ENCODE measurements around the gene CAMTA2. TPM values are rescaled to one million over a fixed set of nuclear protein-coding genes. Genes with fewer than 3 reads are reported as not detected.

Gene CAMTA2
- total and polyA plus RNA-seq, 2 experiments from 2014 or later: 4.4 to 8.7 TPM

- TF ChIP-seq POLR2AphosphoS5 (IDR thresholded peaks at IDR 0.05; ENCODE audit: low read depth): peak; percentile 36; the same call in 1 of the 2 replicates
- no peak for TF ChIP-seq STAT1 (IDR thresholded peaks at IDR 0.05; ENCODE audit: unreplicated experiment)
- peak overlapping the region; percentile 92 for H3K4me3 Mint-ChIP-seq
- H3K4me2 ChIP-seq: peak overlapping the region; percentile 99
- peaks cover 32% of the 10 kb centered on the region for H3K27me3 Mint-ChIP-seq (ENCODE audit: insufficient read depth, low read depth, poor library complexity)
- peaks cover 44% of the 10 kb centered on the region for H3K79me2 ChIP-seq (replicated peaks; ENCODE audit: insufficient read depth)
- H3K4me1 Mint-ChIP-seq: peaks cover 38% of the 10 kb centered on the region
- ATAC-seq: peak; percentile 67
- peaks cover 12% of the 10 kb centered on the region for H3K36me3 ChIP-seq (ENCODE audit: insufficient read depth)
- H3K9me2 ChIP-seq (ENCODE audit: insufficient read depth): no peaks in the 10 kb centered on the region
- peaks cover 86% of the 10 kb centered on the region for H3K36me3 Mint-ChIP-seq (ENCODE audit: low read depth)
- peak overlapping the region; percentile 100 for H3K27ac Mint-ChIP-seq
- peaks cover 32% of the 10 kb centered on the region for H3K4me1 ChIP-seq (ENCODE audit: insufficient read depth)
- H3F3A ChIP-seq (replicated peaks; ENCODE audit: low read depth): peaks cover 49% of the 10 kb centered on the region
- peaks cover 24% of the 10 kb centered on the region for H4K20me1 ChIP-seq (replicated peaks; ENCODE audit: insufficient read depth)
- H3K27me3 ChIP-seq (ENCODE audit: insufficient read depth): no peaks in the 10 kb centered on the region
- H3K4me3 ChIP-seq: peak overlapping the region; percentile 78
- H2AFZ ChIP-seq: no peak overlapping the region
- DNase-seq (ENCODE audit: low spot score): peak; percentile 96
- no peaks in the 10 kb centered on the region for H3K9me3 Mint-ChIP-seq
- H3K27ac ChIP-seq (ENCODE audit: low read depth): peak overlapping the region; percentile 80
These were observed 46.7 kb downstream of the CAMTA2 start for GRCh38 chr17:4940555-4941318.

- H3K27me3 ChIP-seq (ENCODE audit: insufficient read depth): no peaks in the 10 kb centered on the region
- Mint-ChIP-seq H3K27ac (peak within 1 kb of the TSS; percentile 100), H3K9me3 (no peaks in the 10 kb centered on the region), H3K4me1 (peaks cover 30% of the 10 kb centered on the region), H3K36me3 (ENCODE audit: low read depth) (peaks cover 79% of the 10 kb centered on the region), H3K27me3 (ENCODE audit: insufficient read depth, low read depth, poor library complexity) (peaks cover 24% of the 10 kb centered on the region), H3K4me3 (peak within 1 kb of the TSS; percentile 92)
- H3K79me2 ChIP-seq (replicated peaks; ENCODE audit: insufficient read depth): peaks cover 36% of the 10 kb centered on the region
- peak; percentile 100 for DNase-seq (ENCODE audit: low spot score)
- peak within 1 kb of the TSS; percentile 78 for H3K4me3 ChIP-seq
- 0 out of 2 replicates have a peak within 1 kb of the TSS, but pooled peaks have one; percentile 26 for H2AFZ ChIP-seq
- peak within 1 kb of the TSS; percentile 84 for H3K27ac ChIP-seq (ENCODE audit: low read depth)
- no peaks in the 10 kb centered on the region for H3K9me2 ChIP-seq (ENCODE audit: insufficient read depth)
- peaks cover 5% of the 10 kb centered on the region for H3K36me3 ChIP-seq (ENCODE audit: insufficient read depth)
- ATAC-seq: peak; percentile 74
- H3K4me2 ChIP-seq: peak within 1 kb of the TSS; percentile 100
- H3F3A ChIP-seq (replicated peaks; ENCODE audit: low read depth): peaks cover 42% of the 10 kb centered on the region
- H4K20me1 ChIP-seq (replicated peaks; ENCODE audit: insufficient read depth): peaks cover 19% of the 10 kb centered on the region; the same call in 1 of the 2 replicates
- H3K4me1 ChIP-seq (ENCODE audit: insufficient read depth): peaks cover 25% of the 10 kb centered on the region
- peak; percentile 18; the same call in 1 of the 2 replicates for TF ChIP-seq CREB1 (CRISPR knock-in tag; IDR thresholded peaks at IDR 0.05; ENCODE audit: low read depth)
- TF ChIP-seq ZNF114 (CRISPR knock-in tag; IDR thresholded peaks at IDR 0.05): no peak
- TF ChIP-seq ETS1 (IDR thresholded peaks at IDR 0.05): no peak
- no peak for TF ChIP-seq STAT1 (IDR thresholded peaks at IDR 0.05; ENCODE audit: unreplicated experiment)
- no peak for TF ChIP-seq JUNB (IDR thresholded peaks at IDR 0.05; ENCODE audit: unreplicated experiment)
- peak; percentile 89 for TF ChIP-seq POLR2AphosphoS5 (IDR thresholded peaks at IDR 0.05; ENCODE audit: low read depth)
- no peak for TF ChIP-seq EZH2 (IDR thresholded peaks at IDR 0.05; ENCODE audit: low read depth, unreplicated experiment)
- TF ChIP-seq ZNF331 (CRISPR knock-in tag; IDR thresholded peaks at IDR 0.05; ENCODE audit: low read depth): no peak
- TF ChIP-seq CTCF (conservative IDR thresholded peaks at IDR 0.05; ENCODE audit: low read depth in 2 of 2): no peak
- TF ChIP-seq ZNF462 (CRISPR knock-in tag; IDR thresholded peaks at IDR 0.05): no peak
These were observed 47.5 kb downstream of the CAMTA2 start, which contains the start of the genes RNF167 and SLC25A11 for GRCh38 chr17:4939796-4940554. TSS of gene RNF167 (plus strand) at chr17:4940268. CDS start at chr17:4940910, 642 bp downstream. TSS of gene SLC25A11 (minus strand) at chr17:4940046. CDS start at chr17:4939910, 136 bp downstream.

Measured in GM23338 (cell line).